Liver (tissue), 9 donors: ENCODE measurements around the gene DRD1. TPM values are rescaled to one million over a fixed set of nuclear protein-coding genes. Genes with fewer than 3 reads are reported as not detected.
"Not testable (repeated sequence)": the region's sequence is repeated elsewhere in the genome, so short reads cannot be mapped to it uniquely, and the experiment has no call there.

Experiments
- DNase-seq: peaks from one replicate; pipeline ENCODE4 v3.0.0-alpha.2; 2017; ENCODE audit warnings: low spot score
- H3K27ac ChIP-seq, 2 donors: one replicate each; pipeline ENCODE4 v1.7.0; 2013; ENCODE audit warnings: inconsistent platforms in 2 of 2, low read length in 2 of 2, control low read depth in 1 of 2, low read depth in 1 of 2, mild to moderate bottlenecking in 1 of 2
- H3K27me3 ChIP-seq, 4 donors: one replicate each; pipeline versions ENCODE4 v1.6.1 to v1.7.0; 2013; ENCODE audit warnings: low read length in 3 of 4, inconsistent platforms in 1 of 4, mild to moderate bottlenecking in 1 of 4, moderate library complexity in 1 of 4; ENCODE audit not compliant: control insufficient read depth in 4 of 4, insufficient read depth in 4 of 4
- H3K36me3 ChIP-seq, 4 donors: one replicate each; pipeline versions ENCODE4 v1.6.1 to v1.7.0; 2013; ENCODE audit warnings: low read length in 3 of 4, mild to moderate bottlenecking in 3 of 4, low read depth in 1 of 4, moderate library complexity in 1 of 4; ENCODE audit not compliant: control insufficient read depth in 4 of 4, insufficient read depth in 3 of 4
- H3K4me1 ChIP-seq, 4 donors: one replicate each; pipeline versions ENCODE4 v1.6.1 to v1.7.0; 2013; ENCODE audit warnings: low read length in 3 of 4, mild to moderate bottlenecking in 3 of 4, moderate library complexity in 1 of 4; ENCODE audit not compliant: control insufficient read depth in 4 of 4, insufficient read depth in 4 of 4
- H3K4me3 ChIP-seq, 3 donors: one replicate each; pipeline versions ENCODE4 v1.6.1 to v1.7.0; 2013; ENCODE audit warnings: low read length in 3 of 3, control low read depth in 1 of 3, low read depth in 1 of 3, mild to moderate bottlenecking in 1 of 3
- H3K9ac ChIP-seq, 2 donors: one replicate each; pipeline ENCODE4 v1.7.0; 2013; ENCODE audit warnings: low read length in 2 of 2, mild to moderate bottlenecking in 2 of 2, moderate library complexity in 2 of 2, control low read depth in 1 of 2, low read depth in 1 of 2
- H3K9me3 ChIP-seq, 4 donors: one replicate each; pipeline versions ENCODE4 v1.6.1 to v1.7.0; 2013; ENCODE audit warnings: low read length in 3 of 4; ENCODE audit not compliant: control insufficient read depth in 4 of 4
- EGR1 ChIP-seq, 2 donors: IDR thresholded peaks; 2 replicates each; pipeline ENCODE4 v1.6.1; 2016 to 2018; ENCODE audit warnings: antibody characterized with exemption in 2 of 2, low read depth in 2 of 2
- FOXA1 ChIP-seq: IDR thresholded peaks from 2 replicates; pipeline ENCODE4 v1.6.1; 2016; ENCODE audit warnings: antibody characterized with exemption
- FOXA2 ChIP-seq: IDR thresholded peaks from 2 replicates; pipeline ENCODE4 v1.6.1; 2016; ENCODE audit warnings: antibody characterized with exemption
- GABPA ChIP-seq, 2 donors: IDR thresholded peaks in 1 of 2; conservative IDR thresholded peaks in 1 of 2; 2 replicates each; pipeline ENCODE4 v1.6.1; 2016; ENCODE audit warnings: antibody characterized with exemption in 2 of 2, mild to moderate bottlenecking in 1 of 2, moderate library complexity in 1 of 2
- HNF4A ChIP-seq, 2 donors: conservative IDR thresholded peaks; 2 replicates each; pipeline ENCODE4 v1.6.1; 2016; ENCODE audit warnings: antibody characterized with exemption in 2 of 2, mild to moderate bottlenecking in 2 of 2
- HNF4G ChIP-seq: IDR thresholded peaks from 2 replicates; pipeline ENCODE4 v1.6.1; 2016; ENCODE audit warnings: antibody characterized with exemption
- JUND ChIP-seq, 2 donors: IDR thresholded peaks; 2 replicates each; pipeline ENCODE4 v1.6.1; 2016; ENCODE audit warnings: antibody characterized with exemption in 2 of 2
- NR2F2 ChIP-seq: IDR thresholded peaks from 2 replicates; pipeline ENCODE4 v1.6.1; 2016; ENCODE audit warnings: antibody characterized with exemption
- RAD21 ChIP-seq, 2 donors: IDR thresholded peaks; 2 replicates each; pipeline ENCODE4 v1.6.1; 2016; ENCODE audit warnings: antibody characterized with exemption in 2 of 2, mild to moderate bottlenecking in 2 of 2
- RXRA ChIP-seq, 2 donors: IDR thresholded peaks; 2 replicates each; pipeline ENCODE4 v1.6.1; 2017 to 2018; ENCODE audit warnings: antibody characterized with exemption in 2 of 2, mild to moderate bottlenecking in 1 of 2
- SP1 ChIP-seq: IDR thresholded peaks from 2 replicates; pipeline ENCODE4 v1.6.1; 2018; ENCODE audit warnings: antibody characterized with exemption, mild to moderate bottlenecking
- TAF1 ChIP-seq: conservative IDR thresholded peaks from 2 replicates; pipeline ENCODE4 v1.6.1; 2016; ENCODE audit warnings: antibody characterized with exemption, mild to moderate bottlenecking
- YY1 ChIP-seq: IDR thresholded peaks from 2 replicates; pipeline ENCODE4 v1.6.1; 2016; ENCODE audit warnings: antibody characterized with exemption, mild to moderate bottlenecking
- WGBS: extraction: QIAGEN DNeasy Blood & Tissue Kit; methylation state at CpG from one replicate; pipeline ENCODE4 v1.1.7; 2013; 5-methylcytosine and 5-hydroxymethylcytosine counted together
- polyA plus RNA-seq, 2 donors: library from polyadenylated mRNA; stranded (reverse) in 1 of 2; unstranded in 1 of 2; fragments of 200-250 nt in 1 of 2; fragments of >200 nt in 1 of 2; fragmentation: Nextera tagmentation in 1 of 2; extraction: Ambion mirVana in 1 of 2; gene quantifications; one replicate each; pipeline versions ENCODE4 v1.2.1 to v1.2.3, GENCODE V29; 2013 to 2015
- total RNA-seq, 2 donors: library from RNA; depleted of rRNA; stranded (reverse); fragments of >200 nt; gene quantifications; one replicate each; pipeline ENCODE4 v1.2.3, GENCODE V29; 2014
- TF ChIP-seq, protein P1 (sequence below): IDR thresholded peaks from 2 replicates; pipeline ENCODE4 v1.6.1; 2016; ENCODE audit warnings: antibody characterized with exemption
- TF ChIP-seq, protein P2 (sequence below): IDR thresholded peaks from 2 replicates; pipeline ENCODE4 v1.6.1; 2016; ENCODE audit warnings: antibody characterized with exemption
- TF ChIP-seq, protein P3 (sequence below): fragments of 150-350 bp; IDR thresholded peaks from 2 replicates; pipeline ENCODE4 v1.5.1; 2017; ENCODE audit warnings: improper control_type of control experiment, low read depth, low read length; ENCODE audit not compliant: missing input control
- TF ChIP-seq, protein P4 (sequence below): IDR thresholded peaks from 2 replicates; pipeline ENCODE4 v1.6.1; 2016; ENCODE audit warnings: antibody characterized with exemption, mild to moderate bottlenecking
- TF ChIP-seq, protein P5 (sequence below): IDR thresholded peaks from 2 replicates; pipeline ENCODE4 v1.6.1; 2016; ENCODE audit warnings: antibody characterized with exemption
- donor health status: healthy.
- donor health status: healthy.
- donor health status: healthy.
- donor health status: healthy.
- donor health status: healthy.

Gene DRD1
- total and polyA plus RNA-seq, 4 donors = 0.05 to 0.17 TPM; not detected in 2

DNA sequence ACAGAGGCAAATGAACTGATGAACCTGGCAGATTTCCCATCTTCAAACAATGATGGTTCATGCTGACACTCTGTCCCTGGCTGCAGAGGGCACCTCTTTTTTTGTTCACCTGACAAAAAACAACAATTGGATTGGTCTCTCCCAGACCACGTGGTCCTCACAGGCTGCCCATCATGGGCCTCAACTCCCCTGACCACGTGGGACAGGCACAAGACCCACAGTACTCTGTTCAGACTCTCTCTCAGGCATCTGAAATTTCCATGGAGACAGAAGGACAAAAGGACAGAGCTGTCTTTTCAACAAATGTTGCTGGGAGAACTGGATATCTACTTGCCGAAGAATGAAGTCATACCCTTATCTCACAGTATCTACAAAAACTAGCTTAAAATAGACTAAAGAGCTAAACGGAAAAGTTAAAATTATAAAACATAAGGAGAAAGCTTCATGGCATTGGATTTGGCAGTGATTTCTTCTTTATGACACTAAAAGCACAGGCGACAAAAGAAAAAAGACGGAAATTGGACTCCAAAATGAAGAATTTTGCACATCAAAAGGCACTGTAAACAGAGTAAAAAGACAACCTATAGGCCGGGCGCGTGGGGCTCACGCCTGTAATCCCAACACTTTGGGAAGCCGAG lies 12.2 kb upstream of the DRD1 start:
- H3K27me3 ChIP-seq = no peaks in the 10 kb centered on the region
- H3K4me3 ChIP-seq = no peak overlapping the region
- no peaks in the 10 kb centered on the region for H3K36me3 ChIP-seq
- H3K27ac ChIP-seq = no peak overlapping the region
- TF ChIP-seq NR2F2 (no peak), FOXA2 (no peak), TAF1 (no peak), YY1 (no peak), RXRA (IDR thresholded peaks at IDR 0.05) (no peak), HNF4G (no peak), JUND (IDR thresholded peaks at IDR 0.05) (no peak), EGR1 (IDR thresholded peaks at IDR 0.05; ENCODE audit: low read depth in 2 of 2) (no peak), HNF4A (conservative IDR thresholded peaks at IDR 0.05) (no peak), RAD21 (IDR thresholded peaks at IDR 0.05) (no peak), FOXA1 (no peak), GABPA (IDR thresholded peaks at IDR 0.05 in 1 of 2, conservative IDR thresholded peaks at IDR 0.05 in 1 of 2) (no peak), SP1 (no peak)
- TF ChIP-seq, protein P1, sequence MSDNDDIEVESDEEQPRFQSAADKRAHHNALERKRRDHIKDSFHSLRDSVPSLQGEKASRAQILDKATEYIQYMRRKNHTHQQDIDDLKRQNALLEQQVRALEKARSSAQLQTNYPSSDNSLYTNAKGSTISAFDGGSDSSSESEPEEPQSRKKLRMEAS = no peak
- TF ChIP-seq, protein P2, sequence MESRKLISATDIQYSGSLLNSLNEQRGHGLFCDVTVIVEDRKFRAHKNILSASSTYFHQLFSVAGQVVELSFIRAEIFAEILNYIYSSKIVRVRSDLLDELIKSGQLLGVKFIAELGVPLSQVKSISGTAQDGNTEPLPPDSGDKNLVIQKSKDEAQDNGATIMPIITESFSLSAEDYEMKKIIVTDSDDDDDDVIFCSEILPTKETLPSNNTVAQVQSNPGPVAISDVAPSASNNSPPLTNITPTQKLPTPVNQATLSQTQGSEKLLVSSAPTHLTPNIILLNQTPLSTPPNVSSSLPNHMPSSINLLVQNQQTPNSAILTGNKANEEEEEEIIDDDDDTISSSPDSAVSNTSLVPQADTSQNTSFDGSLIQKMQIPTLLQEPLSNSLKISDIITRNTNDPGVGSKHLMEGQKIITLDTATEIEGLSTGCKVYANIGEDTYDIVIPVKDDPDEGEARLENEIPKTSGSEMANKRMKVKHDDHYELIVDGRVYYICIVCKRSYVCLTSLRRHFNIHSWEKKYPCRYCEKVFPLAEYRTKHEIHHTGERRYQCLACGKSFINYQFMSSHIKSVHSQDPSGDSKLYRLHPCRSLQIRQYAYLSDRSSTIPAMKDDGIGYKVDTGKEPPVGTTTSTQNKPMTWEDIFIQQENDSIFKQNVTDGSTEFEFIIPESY = no peak
- TF ChIP-seq, protein P3, sequence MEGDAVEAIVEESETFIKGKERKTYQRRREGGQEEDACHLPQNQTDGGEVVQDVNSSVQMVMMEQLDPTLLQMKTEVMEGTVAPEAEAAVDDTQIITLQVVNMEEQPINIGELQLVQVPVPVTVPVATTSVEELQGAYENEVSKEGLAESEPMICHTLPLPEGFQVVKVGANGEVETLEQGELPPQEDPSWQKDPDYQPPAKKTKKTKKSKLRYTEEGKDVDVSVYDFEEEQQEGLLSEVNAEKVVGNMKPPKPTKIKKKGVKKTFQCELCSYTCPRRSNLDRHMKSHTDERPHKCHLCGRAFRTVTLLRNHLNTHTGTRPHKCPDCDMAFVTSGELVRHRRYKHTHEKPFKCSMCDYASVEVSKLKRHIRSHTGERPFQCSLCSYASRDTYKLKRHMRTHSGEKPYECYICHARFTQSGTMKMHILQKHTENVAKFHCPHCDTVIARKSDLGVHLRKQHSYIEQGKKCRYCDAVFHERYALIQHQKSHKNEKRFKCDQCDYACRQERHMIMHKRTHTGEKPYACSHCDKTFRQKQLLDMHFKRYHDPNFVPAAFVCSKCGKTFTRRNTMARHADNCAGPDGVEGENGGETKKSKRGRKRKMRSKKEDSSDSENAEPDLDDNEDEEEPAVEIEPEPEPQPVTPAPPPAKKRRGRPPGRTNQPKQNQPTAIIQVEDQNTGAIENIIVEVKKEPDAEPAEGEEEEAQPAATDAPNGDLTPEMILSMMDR = no peak
- TF ChIP-seq, protein P4, sequence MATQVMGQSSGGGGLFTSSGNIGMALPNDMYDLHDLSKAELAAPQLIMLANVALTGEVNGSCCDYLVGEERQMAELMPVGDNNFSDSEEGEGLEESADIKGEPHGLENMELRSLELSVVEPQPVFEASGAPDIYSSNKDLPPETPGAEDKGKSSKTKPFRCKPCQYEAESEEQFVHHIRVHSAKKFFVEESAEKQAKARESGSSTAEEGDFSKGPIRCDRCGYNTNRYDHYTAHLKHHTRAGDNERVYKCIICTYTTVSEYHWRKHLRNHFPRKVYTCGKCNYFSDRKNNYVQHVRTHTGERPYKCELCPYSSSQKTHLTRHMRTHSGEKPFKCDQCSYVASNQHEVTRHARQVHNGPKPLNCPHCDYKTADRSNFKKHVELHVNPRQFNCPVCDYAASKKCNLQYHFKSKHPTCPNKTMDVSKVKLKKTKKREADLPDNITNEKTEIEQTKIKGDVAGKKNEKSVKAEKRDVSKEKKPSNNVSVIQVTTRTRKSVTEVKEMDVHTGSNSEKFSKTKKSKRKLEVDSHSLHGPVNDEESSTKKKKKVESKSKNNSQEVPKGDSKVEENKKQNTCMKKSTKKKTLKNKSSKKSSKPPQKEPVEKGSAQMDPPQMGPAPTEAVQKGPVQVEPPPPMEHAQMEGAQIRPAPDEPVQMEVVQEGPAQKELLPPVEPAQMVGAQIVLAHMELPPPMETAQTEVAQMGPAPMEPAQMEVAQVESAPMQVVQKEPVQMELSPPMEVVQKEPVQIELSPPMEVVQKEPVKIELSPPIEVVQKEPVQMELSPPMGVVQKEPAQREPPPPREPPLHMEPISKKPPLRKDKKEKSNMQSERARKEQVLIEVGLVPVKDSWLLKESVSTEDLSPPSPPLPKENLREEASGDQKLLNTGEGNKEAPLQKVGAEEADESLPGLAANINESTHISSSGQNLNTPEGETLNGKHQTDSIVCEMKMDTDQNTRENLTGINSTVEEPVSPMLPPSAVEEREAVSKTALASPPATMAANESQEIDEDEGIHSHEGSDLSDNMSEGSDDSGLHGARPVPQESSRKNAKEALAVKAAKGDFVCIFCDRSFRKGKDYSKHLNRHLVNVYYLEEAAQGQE = no peak
- TF ChIP-seq, protein P5, sequence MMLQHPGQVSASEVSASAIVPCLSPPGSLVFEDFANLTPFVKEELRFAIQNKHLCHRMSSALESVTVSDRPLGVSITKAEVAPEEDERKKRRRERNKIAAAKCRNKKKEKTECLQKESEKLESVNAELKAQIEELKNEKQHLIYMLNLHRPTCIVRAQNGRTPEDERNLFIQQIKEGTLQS = no peak
- DNase-seq = no peak
- H3K9me3 ChIP-seq = no peaks in the 10 kb centered on the region
- H3K9ac ChIP-seq = no peak overlapping the region
- H3K4me1 ChIP-seq = no peaks in the 10 kb centered on the region
- WGBS = 81% methylated on average over 11 of the region's 11 CpGs

DNA sequence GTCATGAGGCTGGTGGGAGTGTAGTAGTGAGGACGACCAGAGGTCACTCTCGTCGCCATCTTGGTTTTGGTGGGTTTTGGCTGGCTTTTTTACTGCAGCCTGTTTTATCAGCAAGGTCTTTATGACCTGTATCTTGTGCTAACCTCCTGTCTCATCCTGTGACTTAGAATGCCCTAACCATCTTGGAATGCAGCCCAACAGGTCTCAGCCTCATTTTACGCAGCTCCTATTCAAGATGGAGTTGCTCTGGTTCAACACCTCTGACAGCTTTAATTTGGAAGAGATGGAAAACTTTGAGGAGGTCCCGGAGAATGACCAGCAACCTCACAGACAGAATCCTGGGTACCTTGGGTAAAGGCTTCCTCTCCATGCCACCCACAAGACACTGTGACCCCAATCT lies 10.4 kb upstream of the DRD1 start:
- DNase-seq, H3K36me3 ChIP-seq, H3K27me3 ChIP-seq, H3K4me3 ChIP-seq, H3K27ac ChIP-seq, H3K9me3 ChIP-seq, H3K4me1 ChIP-seq, H3K9ac ChIP-seq: not testable (repeated sequence)
- 96% methylated on average over 5 of the region's 5 CpGs for WGBS
